NCI-H2081 (cell line): ENCODE measurements around the gene EPM2A.
A peak's percentile ranks its signal among the peaks of the same experiment; 100 is the strongest.
"Not testable (repeated sequence)": the region's sequence is repeated elsewhere in the genome, so short reads cannot be mapped to it uniquely, and the experiment has no call there.

Experiments used
- DNase-seq, 2 experiments: peaks; one replicate each; lab custom pipeline; 2025; lab: John Stamatoyannopoulos, UW

EPM2A gene

GRCh38 chr6:145735356-145736165, at the start of gene EPM2A:
Gene EPM2A (minus strand): TSS chr6:145735520. CDS start chr6:145735498, 22 bp downstream.
- DNase-seq = peak; percentile 51 to 73

- no peak for DNase-seq
Observed at GRCh38 chr6:145784683-145785082, 49.4 kb upstream of the EPM2A start.

GRCh38 chr6:145783796-145784195, 48.5 kb upstream of the EPM2A start:
- DNase-seq = no peak

- DNase-seq = no peak
Observed at GRCh38 chr6:145772846-145773245, 37.5 kb upstream of the EPM2A start.

GRCh38 chr6:145765449-145765848, 30.1 kb upstream of the EPM2A start:
- no peak for DNase-seq

GRCh38 chr6:145763742-145764141, 28.4 kb upstream of the EPM2A start:
- DNase-seq = no peak

GRCh38 chr6:145761584-145761983, 26.3 kb upstream of the EPM2A start:
- DNase-seq = no peak

GRCh38 chr6:145758113-145758512, 22.8 kb upstream of the EPM2A start:
- DNase-seq = no peak

GRCh38 chr6:145756170-145756662, 20.9 kb upstream of the EPM2A start:
- no peak for DNase-seq

- DNase-seq = no peak
Observed at GRCh38 chr6:145755682-145756081, 20.4 kb upstream of the EPM2A start.

- no peak for DNase-seq
Observed at GRCh38 chr6:145752638-145753037, 17.3 kb upstream of the EPM2A start.

GRCh38 chr6:145749632-145750031, 14.3 kb upstream of the EPM2A start:
- DNase-seq = no peak

- no peak for DNase-seq
Observed at GRCh38 chr6:145745861-145746260, 10.5 kb upstream of the EPM2A start.

- DNase-seq = no peak
Observed at GRCh38 chr6:145744619-145745018, 9.3 kb upstream of the EPM2A start.

GRCh38 chr6:145743332-145743731, 8.0 kb upstream of the EPM2A start:
- DNase-seq = no peak

- not testable (repeated sequence) for DNase-seq
Observed at GRCh38 chr6:145742472-145742871, 7.2 kb upstream of the EPM2A start.

GRCh38 chr6:145739685-145740084, 4.4 kb upstream of the EPM2A start:
- not testable (repeated sequence) for DNase-seq

GRCh38 chr6:145738265-145738664, 2.9 kb upstream of the EPM2A start:
- DNase-seq = no peak

GRCh38 chr6:145736661-145737144, 1.4 kb upstream of the EPM2A start:
- no peak for DNase-seq

GRCh38 chr6:145734486-145735355, 599 bp downstream of the EPM2A start:
- peak; percentile 70 to 84 for DNase-seq

GRCh38 chr6:145733810-145734209, 1.5 kb downstream of the EPM2A start:
- DNase-seq = peak; percentile 3 to 9

GRCh38 chr6:145733207-145733606, 2.1 kb downstream of the EPM2A start:
- no peak for DNase-seq

GRCh38 chr6:145731447-145731846, 3.9 kb downstream of the EPM2A start:
- DNase-seq = no peak
